Loucy (cell line): ENCODE measurements around the gene RBM20.

ENCODE experiments used
- H2AFZ ChIP-seq: fragments of 200-600 bp; sonication (generic); 2 replicates; pipeline ENCODE4 v1.6.0; 2016; ENCODE audit warnings: antibody characterized with exemption, mild to moderate bottlenecking, low read length, moderate library complexity
- H3F3A ChIP-seq: fragments of 200-600 bp; 2 replicates; pipeline ENCODE4 v1.6.0; 2016; ENCODE audit warnings: antibody characterized with exemption, low read depth, mild to moderate bottlenecking
- H3K27me3 ChIP-seq: fragments of 200-600 bp; sonication (generic); 2 replicates; pipeline ENCODE4 v1.6.1; 2014; ENCODE audit warnings: low read length, mild to moderate bottlenecking; ENCODE audit not compliant: insufficient read depth, poor library complexity, severe bottlenecking
- H3K36me3 ChIP-seq: fragments of 200-600 bp; sonication (generic); 2 replicates; pipeline ENCODE4 v1.6.1; 2016; ENCODE audit warnings: low read length; ENCODE audit not compliant: insufficient read depth
- H3K4me1 ChIP-seq: fragments of 200-600 bp; sonication (generic); 2 replicates; pipeline ENCODE4 v1.5.1; 2014; ENCODE audit warnings: low read length, mild to moderate bottlenecking; ENCODE audit not compliant: insufficient read depth, poor library complexity, severe bottlenecking
- H3K4me2 ChIP-seq: fragments of 200-600 bp; sonication (generic); 2 replicates; pipeline ENCODE4 v1.6.0; 2014; ENCODE audit warnings: antibody characterized with exemption, low read length, low read depth, mild to moderate bottlenecking; ENCODE audit not compliant: poor library complexity, severe bottlenecking
- H3K4me3 ChIP-seq: fragments of 200-600 bp; sonication (generic); 2 replicates; pipeline ENCODE4 v1.5.1; 2014; ENCODE audit warnings: low read length, mild to moderate bottlenecking, mixed read lengths; ENCODE audit not compliant: poor library complexity, severe bottlenecking
- H3K79me2 ChIP-seq: fragments of 200-600 bp; sonication (generic); 2 replicates; pipeline ENCODE4 v1.6.1; 2014; ENCODE audit warnings: low read length; ENCODE audit not compliant: insufficient read depth
- H3K9ac ChIP-seq: fragments of 200-600 bp; sonication (generic); 2 replicates; pipeline ENCODE4 v1.6.0; 2014; ENCODE audit warnings: mild to moderate bottlenecking, low read depth, low read length, moderate library complexity; ENCODE audit not compliant: poor library complexity, severe bottlenecking
- H3K9me2 ChIP-seq: fragments of 200-600 bp; sonication (generic); replicated peaks from 2 replicates; pipeline ENCODE4 v1.6.1; 2016; ENCODE audit warnings: low read depth, low read length, mixed read lengths
- H3K9me3 ChIP-seq: fragments of 200-600 bp; sonication (generic); 2 replicates; pipeline ENCODE4 v1.6.1; 2014; ENCODE audit warnings: mild to moderate bottlenecking, antibody characterized with exemption, low read length, low read depth; ENCODE audit not compliant: insufficient read depth
- H4K20me1 ChIP-seq: fragments of 200-600 bp; sonication (generic); 2 replicates; pipeline ENCODE4 v1.6.0; 2014; ENCODE audit warnings: antibody characterized with exemption, low read length, mild to moderate bottlenecking; ENCODE audit not compliant: insufficient read depth, poor library complexity, severe bottlenecking
- EZH2phosphoT487 ChIP-seq: fragments of 200-600 bp; IDR thresholded peaks from 2 replicates; pipeline ENCODE4 v1.6.1; 2018; ENCODE audit warnings: antibody characterized with exemption, mild to moderate bottlenecking, moderate library complexity, borderline replicate concordance
- TF ChIP-seq, protein P1 (sequence below): fragments of 200-600 bp; sonication (generic); conservative IDR thresholded peaks from 2 replicates; pipeline ENCODE4 v1.5.1; 2014; ENCODE audit warnings: mild to moderate bottlenecking, antibody characterized with exemption, low read length

Gene RBM20

GRCh38 chr10:110762109-110762848 is 118.1 kb downstream of the RBM20 start:
- H3K4me1 ChIP-seq, result no peaks in the 10 kb centered on the region

GRCh38 chr10:110762849-110763211 is 118.7 kb downstream of the RBM20 start:
- Histone ChIP-seq H3K9me3 (no peaks in the 10 kb centered on the region), H3F3A (no peaks in the 10 kb centered on the region), H3K4me1 (no peaks in the 10 kb centered on the region), H3K36me3 (no peaks in the 10 kb centered on the region), H3K4me2 (no peak overlapping the region), H2AFZ (no peak overlapping the region), H3K27me3 (no peaks in the 10 kb centered on the region), H3K9ac (no peak overlapping the region), H3K4me3 (no peak overlapping the region), H3K9me2 (no peaks in the 10 kb centered on the region), H4K20me1 (no peaks in the 10 kb centered on the region), H3K79me2 (no peaks in the 10 kb centered on the region)
- no peak for TF ChIP-seq EZH2phosphoT487
- TF ChIP-seq, protein P1, sequence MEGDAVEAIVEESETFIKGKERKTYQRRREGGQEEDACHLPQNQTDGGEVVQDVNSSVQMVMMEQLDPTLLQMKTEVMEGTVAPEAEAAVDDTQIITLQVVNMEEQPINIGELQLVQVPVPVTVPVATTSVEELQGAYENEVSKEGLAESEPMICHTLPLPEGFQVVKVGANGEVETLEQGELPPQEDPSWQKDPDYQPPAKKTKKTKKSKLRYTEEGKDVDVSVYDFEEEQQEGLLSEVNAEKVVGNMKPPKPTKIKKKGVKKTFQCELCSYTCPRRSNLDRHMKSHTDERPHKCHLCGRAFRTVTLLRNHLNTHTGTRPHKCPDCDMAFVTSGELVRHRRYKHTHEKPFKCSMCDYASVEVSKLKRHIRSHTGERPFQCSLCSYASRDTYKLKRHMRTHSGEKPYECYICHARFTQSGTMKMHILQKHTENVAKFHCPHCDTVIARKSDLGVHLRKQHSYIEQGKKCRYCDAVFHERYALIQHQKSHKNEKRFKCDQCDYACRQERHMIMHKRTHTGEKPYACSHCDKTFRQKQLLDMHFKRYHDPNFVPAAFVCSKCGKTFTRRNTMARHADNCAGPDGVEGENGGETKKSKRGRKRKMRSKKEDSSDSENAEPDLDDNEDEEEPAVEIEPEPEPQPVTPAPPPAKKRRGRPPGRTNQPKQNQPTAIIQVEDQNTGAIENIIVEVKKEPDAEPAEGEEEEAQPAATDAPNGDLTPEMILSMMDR, result no peak

More at GRCh38 chr10:110762109-110762848, 118.1 kb downstream of the RBM20 start:
- Histone ChIP-seq H3K4me2 (no peak overlapping the region), H3F3A (no peaks in the 10 kb centered on the region), H2AFZ (no peak overlapping the region), H3K9me3 (no peaks in the 10 kb centered on the region), H3K9ac (no peak overlapping the region), H3K9me2 (no peaks in the 10 kb centered on the region), H3K4me3 (no peak overlapping the region), H3K79me2 (no peaks in the 10 kb centered on the region), H3K27me3 (no peaks in the 10 kb centered on the region), H4K20me1 (no peaks in the 10 kb centered on the region), H3K36me3 (no peaks in the 10 kb centered on the region)
- TF ChIP-seq, protein P1, result no peak
- no peak for TF ChIP-seq EZH2phosphoT487

DNA sequence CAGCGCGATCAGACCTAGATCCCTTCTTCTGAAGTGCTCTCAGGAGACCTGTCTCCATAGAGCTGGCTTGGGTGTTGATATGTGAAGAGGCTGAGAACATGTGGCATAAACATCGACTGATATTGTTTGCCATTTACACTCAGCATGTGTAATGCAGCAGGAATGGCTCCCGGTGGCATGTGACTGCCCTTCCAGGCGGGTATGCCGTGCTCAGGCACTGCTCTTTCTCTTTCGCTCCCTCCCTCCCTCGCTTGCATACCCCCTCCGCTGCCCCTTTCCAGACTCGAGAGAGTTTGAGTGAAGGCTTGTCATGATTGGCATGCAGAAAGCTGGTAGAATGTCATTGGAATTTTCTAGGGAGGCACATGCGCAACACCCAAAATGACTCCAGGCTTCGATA is 120.2 kb downstream of the RBM20 start:
- TF ChIP-seq, protein P1, result no peak
- no peak for TF ChIP-seq EZH2phosphoT487
- Histone ChIP-seq H3K36me3 (no peaks in the 10 kb centered on the region), H2AFZ (no peak overlapping the region), H3F3A (no peaks in the 10 kb centered on the region), H3K9me3 (no peaks in the 10 kb centered on the region), H3K9ac (no peak overlapping the region), H3K9me2 (no peaks in the 10 kb centered on the region), H3K27me3 (no peaks in the 10 kb centered on the region), H3K79me2 (no peaks in the 10 kb centered on the region), H3K4me2 (no peak overlapping the region), H4K20me1 (no peaks in the 10 kb centered on the region), H3K4me1 (no peaks in the 10 kb centered on the region), H3K4me3 (no peak overlapping the region)
